CD4-positive, alpha-beta memory T cell (primary cell): ENCODE data around the gene SP3. TPM values are rescaled to one million over a fixed set of nuclear protein-coding genes. Genes with fewer than 3 reads are reported as not detected.

Experiments
- CTCF ChIA-PET: fragments of 350-600 bp; sonication (Branson Sonifier 250); formaldehyde crosslinking; loops from one replicate; lab custom pipeline; 2021; ENCODE audit warnings: inconsistent platforms; ENCODE audit not compliant: partially characterized antibody; lab: Charles Lee
- POLR2A ChIA-PET: fragments of 350-600 bp; sonication (Branson Sonifier 250); formaldehyde crosslinking; loops from one replicate; lab custom pipeline; 2021; ENCODE audit not compliant: partially characterized antibody; lab: Charles Lee
- DNase-seq, 5 donors: peaks; one replicate each; pipeline versions ENCODE4 v3.0.0 to v3.0.0-alpha.2; 2020 to 2022; ENCODE audit warnings: mixed read lengths in 1 of 5
- H3K27ac ChIP-seq: one replicate; pipeline ENCODE4 v1.7.0; 2013; ENCODE audit warnings: low read depth, low read length
- H3K27me3 ChIP-seq: 2 replicates; pipeline ENCODE4 v1.7.0; 2013; ENCODE audit warnings: mild to moderate bottlenecking, low read length, moderate library complexity; ENCODE audit not compliant: insufficient read depth
- H3K36me3 ChIP-seq: 2 replicates; pipeline ENCODE4 v1.7.0; 2013; ENCODE audit warnings: mild to moderate bottlenecking, low read length, moderate library complexity; ENCODE audit not compliant: insufficient read depth
- H3K4me1 ChIP-seq: 2 replicates; pipeline ENCODE4 v1.7.0; 2013; ENCODE audit warnings: mild to moderate bottlenecking, low read length, moderate library complexity; ENCODE audit not compliant: insufficient read depth
- H3K4me3 ChIP-seq, 2 donors: one replicate each; pipeline ENCODE4 v1.7.0; 2013; ENCODE audit warnings: low read length in 2 of 2, mild to moderate bottlenecking in 1 of 2
- H3K9me3 ChIP-seq, 2 donors: one replicate each; pipeline ENCODE4 v1.7.0; 2013; ENCODE audit warnings: low read length in 2 of 2, control low read depth in 1 of 2; ENCODE audit not compliant: control insufficient read depth in 1 of 2
- H3K27ac Mint-ChIP-seq, 7 donors: one replicate each; pipeline ENCODE4 v1.8.0; 2020 to 2021; ENCODE audit warnings: mixed read lengths in 7 of 7, mild to moderate bottlenecking in 6 of 7, inconsistent platforms in 3 of 7, moderate library complexity in 3 of 7
- H3K27me3 Mint-ChIP-seq, 2 donors: one replicate each; pipeline ENCODE4 v1.8.0; 2020 to 2021; ENCODE audit warnings: mixed read lengths in 2 of 2
- H3K36me3 Mint-ChIP-seq, 2 donors: one replicate each; pipeline ENCODE4 v1.8.0; 2020 to 2021; ENCODE audit warnings: mixed read lengths in 2 of 2, inconsistent platforms in 1 of 2, mild to moderate bottlenecking in 1 of 2
- H3K4me1 Mint-ChIP-seq, 4 donors: one replicate each; pipeline ENCODE4 v1.8.0; 2020 to 2021; ENCODE audit warnings: mixed read lengths in 4 of 4, mild to moderate bottlenecking in 1 of 4
- H3K4me3 Mint-ChIP-seq, 8 donors: one replicate each; pipeline ENCODE4 v1.8.0; 2020 to 2021; ENCODE audit warnings: mixed read lengths in 8 of 8, mild to moderate bottlenecking in 7 of 8, moderate library complexity in 6 of 8, inconsistent platforms in 3 of 8
- H3K9me3 Mint-ChIP-seq, 8 donors: one replicate each; pipeline ENCODE4 v1.8.0; 2020 to 2021; ENCODE audit warnings: mixed read lengths in 8 of 8, mild to moderate bottlenecking in 5 of 8, inconsistent platforms in 3 of 8, moderate library complexity in 1 of 8
- intact Hi-C: fragments of 100-400 bp; cut with micrococcal nuclease; formaldehyde crosslinking; loops from one replicate; pipeline ENCODE4 v1.15.1; 2023
- polyA plus RNA-seq, 2 donors: library from polyadenylated mRNA; unstranded; fragments of 300-500 nt; fragmentation: Illumina TruSeq; gene quantifications; one replicate each; pipeline ENCODE4 v1.2.3, GENCODE V29; 2021
- total RNA-seq, 2 experiments: library from RNA; stranded (reverse); gene quantifications; one replicate each; pipeline ENCODE4 v1.2.3, GENCODE V29; 2021

SP3 gene
- total and polyA plus RNA-seq, 4 experiments from 2014 or later, result 55.5 to 130 (median 100) TPM

- Histone ChIP-seq H3K36me3 (no peaks in the 10 kb centered on the region), H3K27ac (no peak overlapping the region), H3K4me1 (no peaks in the 10 kb centered on the region), H3K27me3 (no peaks in the 10 kb centered on the region), H3K4me3 (no peak overlapping the region), H3K9me3 (no peaks in the 10 kb centered on the region)
- Mint-ChIP-seq H3K27me3 (peaks cover 3 to 4% of the 10 kb centered on the region in 2 donors), H3K36me3 (no peaks in the 10 kb centered on the region), H3K4me3 (no peak overlapping the region), H3K4me1 (no peaks in the 10 kb centered on the region), H3K27ac (no peak overlapping the region), H3K9me3 (peaks cover 0 to 2% (median 0%) of the 10 kb centered on the region in 8 donors)
- CTCF ChIA-PET, result interaction anchor here (0.6 kb wide), 1 partner anchor 110 kb away, joined by 3 read pairs; no protein-coding TSS in a partner anchor
- DNase-seq, result no peak
- POLR2A ChIA-PET, result no interaction called here
- intact Hi-C loops, result no loop called here
Measured at GRCh38 chr2:173989160-173989883, 24.1 kb upstream of the SP3 start.

- Mint-ChIP-seq H3K36me3 (no peaks in the 10 kb centered on the region), H3K27ac (no peak overlapping the region), H3K9me3 (peaks cover 0 to 2% (median 0%) of the 10 kb centered on the region in 8 donors), H3K27me3 (peaks cover 2% of the 10 kb centered on the region in 2 donors), H3K4me3 (no peak overlapping the region), H3K4me1 (no peaks in the 10 kb centered on the region)
- no peak overlapping the region for H3K27ac ChIP-seq
- H3K4me1 ChIP-seq, result no peaks in the 10 kb centered on the region
- ChIA-PET POLR2A (interaction anchor here (0.6 kb wide), 1 partner anchor 15 kb away, joined by 3 read pairs; no protein-coding TSS in a partner anchor), CTCF (interaction anchor here (1.3 kb wide), 1 partner anchor 12 kb away, joined by 4 read pairs; no protein-coding TSS in a partner anchor)
- no peaks in the 10 kb centered on the region for H3K27me3 ChIP-seq
- no peaks in the 10 kb centered on the region for H3K9me3 ChIP-seq
- intact Hi-C loops, result no loop called here
- H3K36me3 ChIP-seq, result no peaks in the 10 kb centered on the region
- H3K4me3 ChIP-seq, result no peak overlapping the region
- no peak for DNase-seq
Measured at GRCh38 chr2:173986805-173987204, 21.6 kb upstream of the SP3 start.

- Histone ChIP-seq H3K36me3 (no peaks in the 10 kb centered on the region), H3K27me3 (no peaks in the 10 kb centered on the region), H3K27ac (no peak overlapping the region), H3K4me3 (no peak overlapping the region), H3K4me1 (no peaks in the 10 kb centered on the region), H3K9me3 (no peaks in the 10 kb centered on the region)
- H3K27ac Mint-ChIP-seq, result no peak overlapping the region
- H3K27me3 Mint-ChIP-seq, result peaks cover 2 to 4% of the 10 kb centered on the region in 2 donors
- CTCF ChIA-PET, result no interaction called here
- intact Hi-C loops, result no loop called here
- POLR2A ChIA-PET, result no interaction called here
- DNase-seq, result no peak
- H3K9me3 Mint-ChIP-seq, result peaks cover 0 to 2% (median 0%) of the 10 kb centered on the region in 8 donors
- no peaks in the 10 kb centered on the region for H3K4me1 Mint-ChIP-seq
- no peak overlapping the region for H3K4me3 Mint-ChIP-seq
- H3K36me3 Mint-ChIP-seq, result no peaks in the 10 kb centered on the region
Measured at GRCh38 chr2:173985605-173985992, 20.4 kb upstream of the SP3 start.

GRCh38 chr2:173984866-173985604, 19.9 kb upstream of the SP3 start:
- CTCF ChIA-PET, result no interaction called here
- H3K9me3 ChIP-seq, result no peaks in the 10 kb centered on the region
- DNase-seq, result no peak
- H3K4me3 Mint-ChIP-seq, result no peak overlapping the region
- H3K36me3 Mint-ChIP-seq, result no peaks in the 10 kb centered on the region
- H3K4me1 ChIP-seq, result no peaks in the 10 kb centered on the region
- peaks cover 2 to 4% of the 10 kb centered on the region in 2 donors for H3K27me3 Mint-ChIP-seq
- H3K27ac Mint-ChIP-seq, result peak overlapping the region in 2 of 7 donors; percentile 19 to 37
- no peaks in the 10 kb centered on the region for H3K27me3 ChIP-seq
- no peak overlapping the region for H3K27ac ChIP-seq
- no peak overlapping the region for H3K4me3 ChIP-seq
- H3K36me3 ChIP-seq, result no peaks in the 10 kb centered on the region
- peaks cover 0 to 2% (median 0%) of the 10 kb centered on the region in 8 donors for H3K9me3 Mint-ChIP-seq
- H3K4me1 Mint-ChIP-seq, result no peaks in the 10 kb centered on the region
- POLR2A ChIA-PET, result no interaction called here
- intact Hi-C loops, result no loop called here

- Mint-ChIP-seq H3K4me3 (no peak overlapping the region), H3K27ac (no peak overlapping the region), H3K9me3 (peaks cover 0 to 2% (median 0%) of the 10 kb centered on the region in 8 donors), H3K36me3 (no peaks in the 10 kb centered on the region), H3K27me3 (peaks cover 2 to 7% of the 10 kb centered on the region in 2 donors), H3K4me1 (no peaks in the 10 kb centered on the region)
- no peaks in the 10 kb centered on the region for H3K36me3 ChIP-seq
- no peaks in the 10 kb centered on the region for H3K4me1 ChIP-seq
- H3K9me3 ChIP-seq, result no peaks in the 10 kb centered on the region
- no peak overlapping the region for H3K4me3 ChIP-seq
- DNase-seq, result no peak
- intact Hi-C loops, result no loop called here
- CTCF ChIA-PET, result no interaction called here
- POLR2A ChIA-PET, result no interaction called here
- H3K27me3 ChIP-seq, result no peaks in the 10 kb centered on the region
- H3K27ac ChIP-seq, result no peak overlapping the region
Measured at GRCh38 chr2:173983391-173983871, 18.3 kb upstream of the SP3 start.

GRCh38 chr2:173982918-173983317, 17.7 kb upstream of the SP3 start:
- Mint-ChIP-seq H3K9me3 (peaks cover 0 to 2% (median 0%) of the 10 kb centered on the region in 8 donors), H3K36me3 (no peaks in the 10 kb centered on the region), H3K4me1 (no peaks in the 10 kb centered on the region), H3K27me3 (peaks cover 3 to 7% of the 10 kb centered on the region in 2 donors), H3K4me3 (no peak overlapping the region), H3K27ac (no peak overlapping the region)
- no peaks in the 10 kb centered on the region for H3K27me3 ChIP-seq
- CTCF ChIA-PET, result no interaction called here
- H3K4me1 ChIP-seq, result no peaks in the 10 kb centered on the region
- no peaks in the 10 kb centered on the region for H3K36me3 ChIP-seq
- H3K27ac ChIP-seq, result no peak overlapping the region
- intact Hi-C loops, result no loop called here
- no peak overlapping the region for H3K4me3 ChIP-seq
- H3K9me3 ChIP-seq, result no peaks in the 10 kb centered on the region
- no peak for DNase-seq
- POLR2A ChIA-PET, result no interaction called here

- ChIA-PET CTCF (no interaction called here), POLR2A (no interaction called here)
- Mint-ChIP-seq H3K9me3 (peaks cover 0 to 2% (median 0%) of the 10 kb centered on the region in 8 donors), H3K4me3 (no peak overlapping the region), H3K27ac (no peak overlapping the region), H3K27me3 (peaks cover 3 to 7% of the 10 kb centered on the region in 2 donors), H3K4me1 (no peaks in the 10 kb centered on the region), H3K36me3 (no peaks in the 10 kb centered on the region)
- H3K27ac ChIP-seq, result no peak overlapping the region
- H3K4me1 ChIP-seq, result no peaks in the 10 kb centered on the region
- H3K36me3 ChIP-seq, result no peaks in the 10 kb centered on the region
- intact Hi-C loops, result no loop called here
- H3K4me3 ChIP-seq, result no peak overlapping the region
- H3K9me3 ChIP-seq, result no peaks in the 10 kb centered on the region
- H3K27me3 ChIP-seq, result no peaks in the 10 kb centered on the region
- no peak for DNase-seq
Measured at GRCh38 chr2:173982182-173982714, 17.1 kb upstream of the SP3 start.
